GM12874 (cell line): ENCODE results near the gene ZNHIT2.

Source experiments
- TF ChIP-seq, protein P1 (sequence below): IDR thresholded peaks from 2 replicates; pipeline ENCODE4 v1.5.1; 2011; ENCODE audit warnings: low read depth, mild to moderate bottlenecking, control low read depth, low read length, moderate library complexity; ENCODE audit not compliant: insufficient read depth

Gene ZNHIT2

DNA sequence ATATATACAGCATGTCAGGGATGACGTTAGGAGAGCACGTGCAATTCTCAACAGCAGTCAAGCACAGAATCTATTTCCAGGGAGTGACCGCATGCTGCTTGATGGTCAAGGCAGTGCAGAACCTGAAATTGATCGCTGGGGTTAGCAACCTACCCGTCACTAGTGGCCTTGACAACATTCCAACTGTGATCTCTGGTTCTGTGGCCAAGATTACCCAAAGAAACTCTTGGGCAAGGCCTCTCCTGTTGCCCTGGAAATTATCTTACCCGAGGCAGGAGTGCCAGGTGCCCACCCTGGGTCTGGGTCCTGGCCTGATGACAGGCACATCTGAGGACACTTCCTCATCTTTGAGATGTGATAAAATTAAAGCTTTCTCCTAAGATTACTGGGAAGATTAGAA lies 3.7 kb downstream of the ZNHIT2 start:
- TF ChIP-seq, protein P1, sequence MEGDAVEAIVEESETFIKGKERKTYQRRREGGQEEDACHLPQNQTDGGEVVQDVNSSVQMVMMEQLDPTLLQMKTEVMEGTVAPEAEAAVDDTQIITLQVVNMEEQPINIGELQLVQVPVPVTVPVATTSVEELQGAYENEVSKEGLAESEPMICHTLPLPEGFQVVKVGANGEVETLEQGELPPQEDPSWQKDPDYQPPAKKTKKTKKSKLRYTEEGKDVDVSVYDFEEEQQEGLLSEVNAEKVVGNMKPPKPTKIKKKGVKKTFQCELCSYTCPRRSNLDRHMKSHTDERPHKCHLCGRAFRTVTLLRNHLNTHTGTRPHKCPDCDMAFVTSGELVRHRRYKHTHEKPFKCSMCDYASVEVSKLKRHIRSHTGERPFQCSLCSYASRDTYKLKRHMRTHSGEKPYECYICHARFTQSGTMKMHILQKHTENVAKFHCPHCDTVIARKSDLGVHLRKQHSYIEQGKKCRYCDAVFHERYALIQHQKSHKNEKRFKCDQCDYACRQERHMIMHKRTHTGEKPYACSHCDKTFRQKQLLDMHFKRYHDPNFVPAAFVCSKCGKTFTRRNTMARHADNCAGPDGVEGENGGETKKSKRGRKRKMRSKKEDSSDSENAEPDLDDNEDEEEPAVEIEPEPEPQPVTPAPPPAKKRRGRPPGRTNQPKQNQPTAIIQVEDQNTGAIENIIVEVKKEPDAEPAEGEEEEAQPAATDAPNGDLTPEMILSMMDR = no peak

DNA sequence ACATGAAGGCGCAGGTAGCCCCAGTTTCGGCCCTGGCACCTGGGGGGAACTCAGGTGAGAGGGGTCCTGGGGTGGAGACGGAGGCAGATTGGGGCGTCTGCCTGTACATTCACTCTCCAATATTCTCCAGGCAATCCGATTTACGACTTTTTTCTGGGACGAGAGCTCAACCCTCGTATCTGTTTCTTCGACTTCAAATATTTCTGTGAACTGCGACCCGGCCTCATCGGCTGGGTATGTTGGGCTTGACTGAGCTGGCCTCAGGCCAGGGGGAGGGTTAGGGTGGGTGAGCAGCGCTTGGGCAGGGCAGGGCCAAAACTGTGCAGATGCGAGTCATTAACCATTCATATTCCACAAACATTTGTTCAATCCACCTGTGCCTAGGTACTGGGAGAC lies 4.1 kb downstream of the ZNHIT2 start:
- TF ChIP-seq, protein P1 = no peak

DNA sequence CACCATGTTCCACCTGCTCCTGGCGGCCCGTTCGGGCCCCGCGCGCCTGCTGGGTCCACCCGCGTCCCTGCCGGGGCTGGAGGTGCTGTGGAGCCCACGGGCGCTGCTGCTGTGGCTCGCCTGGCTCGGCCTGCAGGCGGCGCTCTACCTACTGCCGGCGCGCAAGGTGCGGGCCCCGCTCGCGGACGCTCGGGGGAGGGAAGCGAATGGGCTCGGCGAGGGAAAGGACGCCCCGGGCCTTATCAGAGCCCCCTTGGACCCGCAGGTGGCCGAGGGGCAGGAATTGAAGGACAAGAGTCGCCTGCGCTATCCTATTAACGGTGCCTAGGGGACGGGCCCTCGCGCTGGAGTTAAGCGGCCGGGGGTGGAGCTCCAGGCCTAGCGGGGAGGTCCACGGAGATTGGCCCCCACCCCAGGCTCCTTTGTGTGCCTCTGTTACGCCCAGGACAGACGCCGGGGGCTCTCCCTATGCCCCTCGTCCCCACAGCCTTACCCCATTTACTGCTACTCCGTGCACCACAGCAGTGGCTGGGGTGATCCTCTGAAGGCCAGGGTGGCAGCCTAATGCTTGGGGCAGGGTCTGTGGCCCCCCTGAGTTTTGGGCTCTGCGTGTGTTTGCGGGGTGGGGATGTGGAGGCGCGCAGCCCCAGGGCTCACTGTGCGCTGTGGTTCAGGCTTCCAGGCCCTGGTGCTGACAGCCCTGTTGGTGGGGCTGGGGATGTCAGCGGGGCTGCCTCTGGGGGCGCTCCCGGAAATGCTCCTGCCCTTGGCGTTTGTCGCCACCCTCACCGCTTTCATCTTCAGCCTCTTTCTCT lies 4.7 kb downstream of the ZNHIT2 start:
- TF ChIP-seq, protein P1 = peak; percentile 99

DNA sequence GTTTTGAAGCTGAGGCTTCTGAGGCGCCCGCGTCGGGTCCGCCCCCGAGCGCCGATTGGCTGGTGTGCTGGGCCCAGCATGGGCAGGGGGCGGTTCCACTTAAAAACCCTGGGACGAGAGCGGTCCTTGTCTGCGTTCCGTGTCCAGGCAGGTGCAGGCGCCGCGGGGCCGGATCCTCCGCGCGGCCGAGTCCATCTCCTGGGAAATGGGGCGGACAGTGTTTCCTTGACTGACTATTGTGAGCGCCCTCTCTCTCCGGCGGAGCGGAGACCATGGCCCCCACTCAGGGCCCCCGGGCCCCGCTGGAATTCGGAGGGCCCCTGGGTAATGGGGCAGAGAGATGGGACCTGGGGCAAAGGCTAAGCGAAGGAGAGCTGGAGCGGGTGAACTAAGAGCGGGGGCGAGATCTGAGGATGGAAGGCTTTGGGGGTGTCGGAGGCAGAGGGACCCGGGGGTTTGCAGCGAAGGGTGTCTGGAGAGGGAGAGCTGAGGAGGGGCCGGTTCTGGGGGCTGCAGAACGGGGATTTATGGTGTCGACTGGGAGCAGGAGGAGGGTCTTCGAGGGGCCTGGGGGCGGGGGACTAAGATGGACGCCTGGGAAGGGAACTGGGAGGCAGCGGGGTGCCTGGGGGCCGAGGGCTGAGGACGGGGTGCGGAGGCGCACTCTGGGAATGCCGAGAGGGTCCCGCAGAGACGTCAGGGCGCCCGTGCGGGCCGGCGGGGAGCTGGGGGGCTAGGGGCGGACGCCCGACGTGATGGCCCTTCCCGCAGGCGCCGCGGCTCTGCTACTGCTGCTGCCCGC lies 5.6 kb downstream of the ZNHIT2 start, which contains the start of gene TM7SF2:
TM7SF2 (plus strand) TSS at position 129 of the 802 bp plus-strand sequence; CDS start at position 273, 144 bp downstream.
- TF ChIP-seq, protein P1 = no peak

DNA sequence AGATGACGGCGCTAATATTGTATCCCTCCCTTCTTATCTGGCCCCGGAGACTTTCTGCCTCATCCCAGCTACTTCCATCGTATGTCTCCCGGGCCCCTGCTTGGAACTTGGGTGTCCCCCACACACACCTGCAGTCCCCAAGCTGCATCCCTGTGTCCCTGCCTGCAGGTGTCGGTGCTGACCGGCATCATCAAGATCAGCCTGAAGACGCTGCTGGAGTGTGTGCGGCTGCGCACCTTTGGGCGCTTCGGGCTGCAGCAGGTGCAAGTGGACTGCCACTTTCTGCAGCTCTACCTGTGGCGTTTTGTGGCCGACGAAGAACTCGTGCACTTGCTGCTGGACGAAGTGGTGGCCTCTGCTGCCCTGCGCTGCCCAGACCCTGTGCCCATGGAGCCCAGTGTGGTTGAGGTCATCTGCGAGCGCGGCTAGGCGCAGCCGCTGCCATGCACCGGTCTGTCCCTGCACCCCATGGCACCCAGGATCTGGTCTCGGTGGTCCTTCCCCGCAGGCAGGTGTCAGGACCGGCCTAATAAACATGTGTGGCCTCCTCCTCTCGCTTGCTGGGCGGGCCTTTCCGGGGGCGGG lies 6.2 kb downstream of the ZNHIT2 start:
- TF ChIP-seq, protein P1 = no peak

DNA sequence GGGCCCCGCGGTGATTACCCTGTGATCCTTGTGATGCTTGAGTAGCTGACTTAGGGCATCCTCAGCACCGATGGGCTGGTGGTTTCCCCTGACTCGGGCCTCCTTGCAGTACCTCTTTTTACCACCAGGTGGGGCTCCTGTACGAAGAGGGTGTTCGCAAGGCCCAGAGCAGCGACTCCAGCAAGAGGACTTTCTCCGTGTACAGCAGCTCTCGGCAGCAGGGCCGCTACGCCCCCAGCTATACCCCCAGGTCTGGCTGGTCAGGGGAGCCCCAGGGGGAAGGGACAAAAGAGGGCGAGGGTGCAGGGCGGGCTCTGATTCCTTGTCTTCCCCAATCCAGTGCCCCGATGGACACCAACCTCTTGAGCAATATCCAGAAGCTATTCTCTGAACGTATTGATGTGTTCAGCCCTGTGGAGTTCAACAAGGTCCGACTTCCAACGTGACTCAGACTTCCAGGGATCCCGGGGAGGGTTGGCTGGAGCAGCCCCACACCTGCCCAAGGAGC lies 7.1 kb downstream of the ZNHIT2 start:
- TF ChIP-seq, protein P1 = peak; percentile 97
